RPMI8226 (cell line): ENCODE data around the gene IL34.
"Not testable (repeated sequence)": the region's sequence is repeated elsewhere in the genome, so short reads cannot be mapped to it uniquely, and the experiment has no call there.

ENCODE experiments used
- DNase-seq: peaks from one replicate; pipeline ENCODE4 v3.0.0-alpha.2; 2015

The IL34 gene

GRCh38 chr16:70632273-70632672 is 14.1 kb upstream of the IL34 start:
- DNase-seq, result no peak

DNA sequence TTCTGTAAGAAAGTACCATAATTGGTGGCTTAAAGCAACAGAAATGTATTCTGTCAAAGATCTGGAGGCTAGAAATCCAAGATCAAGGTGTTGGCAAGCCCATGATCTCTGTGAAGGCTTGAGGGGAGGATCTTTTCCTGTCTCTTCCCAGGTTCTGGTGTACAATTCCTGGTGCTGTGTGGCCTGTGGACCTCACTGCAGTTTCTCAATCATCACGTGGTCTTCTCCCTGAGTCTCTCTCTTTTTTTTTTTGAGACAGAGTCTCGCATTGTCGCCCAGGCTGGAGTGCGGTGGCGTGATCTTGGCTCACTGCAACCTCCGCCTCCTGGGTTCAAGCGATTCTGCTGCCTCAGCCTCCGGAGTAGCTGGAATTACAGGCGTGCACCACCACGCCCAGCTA is 12.7 kb upstream of the IL34 start:
- not testable (repeated sequence) for DNase-seq

DNA sequence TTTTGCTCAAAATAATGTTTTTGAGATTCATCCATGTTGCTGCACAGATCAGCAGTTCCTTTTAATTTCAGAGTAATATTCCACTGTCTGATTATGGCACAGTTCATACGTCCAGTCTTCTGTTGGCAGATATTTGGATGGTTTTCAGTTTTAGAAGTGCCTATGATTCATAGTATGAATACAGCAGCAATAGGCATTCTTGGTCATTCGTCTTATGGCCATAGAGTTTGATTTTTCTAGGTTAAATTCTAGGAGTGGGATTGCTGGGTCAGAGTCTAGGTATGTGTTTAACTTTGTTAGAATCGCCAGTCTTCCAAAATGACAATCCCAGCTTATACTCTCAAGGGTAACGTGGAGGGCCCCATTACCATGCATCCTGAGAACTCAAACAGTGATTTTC is 11.5 kb upstream of the IL34 start:
- peak; percentile 1 for DNase-seq

GRCh38 chr16:70635336-70636016 is 10.9 kb upstream of the IL34 start:
- no peak for DNase-seq

DNA sequence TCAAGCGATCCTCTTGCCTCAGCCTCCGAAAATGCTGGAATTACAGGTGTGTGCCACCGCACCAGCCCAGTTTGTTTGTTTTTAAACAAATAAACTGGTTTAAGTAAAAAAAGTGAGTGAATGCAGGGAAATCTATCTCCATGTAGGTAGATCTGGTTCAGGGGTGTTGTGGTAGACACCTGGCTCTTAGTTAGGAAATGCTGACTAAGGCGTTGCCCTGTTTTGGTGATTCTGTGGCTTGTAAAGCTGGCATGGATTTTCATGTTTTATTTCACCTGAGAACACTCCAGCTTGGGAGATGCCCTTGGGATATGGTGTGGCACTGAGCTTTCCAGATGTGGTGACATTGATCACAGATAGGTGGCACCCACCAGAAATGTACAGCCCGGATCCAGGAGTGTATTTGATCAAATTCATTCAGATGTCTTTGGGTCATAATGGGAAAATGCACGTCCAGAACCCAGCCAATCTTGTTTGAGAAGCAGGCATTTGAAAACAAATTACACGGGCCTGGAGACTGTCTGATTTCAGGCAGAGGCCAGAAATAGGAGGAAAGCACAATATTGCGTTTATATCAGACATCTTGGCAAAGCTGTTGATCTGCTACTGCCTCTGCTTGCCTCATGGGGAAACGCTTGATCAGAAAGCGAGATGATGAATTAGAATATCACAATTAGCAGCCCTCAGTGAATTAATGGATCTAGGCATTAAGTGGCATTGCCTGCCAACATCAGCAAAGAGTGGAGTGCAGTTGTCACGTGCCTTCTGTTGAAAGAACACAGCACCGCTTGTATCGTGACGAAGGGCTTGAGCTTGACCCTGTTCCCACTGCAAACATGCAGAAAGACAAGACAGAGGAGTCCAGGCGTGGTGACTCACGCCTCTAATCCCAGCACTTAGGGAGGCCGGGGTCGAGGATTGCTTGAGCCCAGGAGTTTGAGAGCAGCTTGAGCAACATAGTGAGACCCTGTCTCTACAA is 7.3 kb upstream of the IL34 start:
- DNase-seq, result peak; percentile 31

DNA sequence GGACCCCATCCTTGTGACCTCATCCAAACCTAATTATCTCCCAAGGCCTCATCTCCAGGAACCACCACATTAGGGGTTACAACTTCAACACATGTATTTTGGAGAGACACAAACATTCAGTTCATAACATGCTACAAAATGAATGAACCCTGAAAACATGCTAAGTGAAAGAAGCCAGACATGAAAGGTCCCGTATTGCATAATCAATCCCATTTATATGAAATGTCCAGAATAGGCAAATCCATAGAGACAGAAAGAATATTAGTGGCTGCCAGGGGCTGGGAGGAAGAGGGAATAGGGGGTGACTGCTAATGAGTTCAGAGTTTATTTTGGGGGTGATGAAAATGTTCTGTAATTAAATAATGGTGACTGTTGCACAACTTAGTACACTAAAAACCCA is 3.7 kb upstream of the IL34 start:
- peak; percentile 0 for DNase-seq

DNA sequence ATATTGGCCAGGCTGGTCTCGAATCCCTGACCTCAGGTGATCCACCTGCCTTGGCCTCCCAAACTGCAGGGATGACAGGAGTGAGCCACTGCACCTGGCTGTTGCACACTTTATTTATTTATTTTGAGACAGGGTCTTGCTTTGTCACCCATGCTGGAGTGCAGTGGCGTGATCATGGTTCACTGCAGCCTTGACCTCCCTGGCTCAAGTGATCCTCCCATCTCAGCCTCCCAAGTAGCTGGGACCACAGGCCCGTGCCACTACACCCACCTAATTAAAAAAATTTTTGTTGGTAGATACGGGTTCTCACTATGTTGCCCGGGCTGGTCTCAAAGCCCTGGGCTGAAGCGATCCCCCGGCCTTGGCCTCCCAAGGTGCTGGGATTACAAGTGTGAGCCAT is 3.1 kb upstream of the IL34 start:
- not testable (repeated sequence) for DNase-seq

DNA sequence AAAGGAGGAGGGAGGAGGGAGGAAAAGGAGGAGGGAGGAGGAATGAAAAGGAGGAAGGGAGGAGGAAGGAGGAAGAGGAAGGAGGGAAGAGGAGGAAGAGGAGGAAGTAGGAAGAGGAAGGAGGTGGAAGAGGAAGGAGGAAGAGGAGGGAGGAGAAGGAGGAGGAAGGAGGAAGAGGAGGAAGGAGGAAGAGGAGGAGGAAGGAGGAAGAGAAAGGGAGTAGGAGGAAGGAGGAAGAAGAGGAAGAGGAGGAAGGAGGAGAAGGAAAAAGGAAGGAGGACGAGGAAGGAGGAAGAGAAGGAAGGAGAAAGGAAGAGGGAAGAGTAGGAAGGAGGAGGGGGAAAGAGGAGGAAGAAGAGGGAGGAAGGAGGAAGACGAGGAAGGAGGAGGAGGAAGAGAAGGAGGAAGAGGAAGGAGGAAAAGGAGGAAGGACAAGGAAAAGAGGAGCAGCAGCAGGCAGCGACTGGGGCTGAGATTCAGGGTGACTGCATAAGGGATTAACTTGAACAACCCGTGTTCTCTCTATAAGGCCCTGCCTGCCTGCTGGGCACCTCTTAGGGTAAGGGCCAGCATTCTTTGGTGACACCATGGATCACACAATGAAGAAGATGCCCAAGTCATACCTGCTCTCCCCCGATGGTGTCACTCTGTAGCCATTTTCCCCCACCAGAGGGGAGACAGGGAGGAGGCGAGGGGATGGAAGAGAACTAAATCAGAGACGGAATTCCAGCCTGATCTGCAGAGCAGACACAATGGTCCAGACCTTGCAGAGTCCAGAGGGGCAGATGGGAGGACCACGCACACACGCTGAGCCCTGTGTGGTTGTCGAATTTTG is 1.4 kb upstream of the IL34 start:
- DNase-seq, result peak; percentile 33

DNA sequence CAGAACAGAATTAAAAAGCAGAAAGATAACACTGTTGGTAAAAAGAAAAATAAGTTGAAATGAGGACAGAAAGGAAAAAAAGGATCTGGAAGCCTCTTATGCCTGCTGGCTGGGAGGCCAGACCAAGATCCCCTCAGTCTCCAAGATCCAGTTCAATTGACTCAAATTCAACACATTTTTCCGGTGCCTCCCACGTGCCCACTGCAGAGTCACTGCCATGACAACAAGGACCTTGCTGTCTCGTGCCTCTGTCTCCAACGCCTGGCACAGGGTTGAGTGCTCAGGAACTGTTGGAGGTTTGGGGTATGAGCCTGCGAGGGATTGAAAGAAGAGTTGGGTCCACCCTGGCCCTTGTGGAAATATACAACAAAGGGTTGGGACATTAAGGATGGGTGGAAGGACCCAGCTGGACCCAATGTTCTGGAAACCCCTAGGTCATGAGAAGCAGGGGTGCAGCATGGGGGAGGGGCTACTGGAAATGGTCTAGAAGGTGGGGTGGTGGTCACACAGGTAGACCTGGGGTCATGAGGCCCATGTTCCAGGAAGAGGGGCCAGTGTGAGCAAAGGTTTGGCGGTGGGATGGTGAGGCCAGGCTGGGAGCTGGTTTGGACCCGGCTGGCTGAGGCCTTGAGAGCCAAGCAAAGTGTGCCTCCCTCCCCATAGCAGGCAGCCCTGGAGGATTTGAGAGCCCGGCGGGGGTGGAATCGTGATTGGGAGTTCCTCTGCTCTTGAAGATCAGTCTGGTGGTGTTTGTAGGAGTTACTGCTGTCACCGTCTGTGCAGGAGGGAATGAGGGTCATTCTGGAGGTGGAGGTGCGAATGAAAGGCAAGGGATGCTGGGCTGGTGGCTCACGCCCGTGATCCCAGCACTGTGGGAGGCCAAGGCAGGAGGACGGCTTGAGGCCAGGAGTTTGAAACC is 1.3 kb downstream of the IL34 start:
- peak; percentile 3 for DNase-seq

DNA sequence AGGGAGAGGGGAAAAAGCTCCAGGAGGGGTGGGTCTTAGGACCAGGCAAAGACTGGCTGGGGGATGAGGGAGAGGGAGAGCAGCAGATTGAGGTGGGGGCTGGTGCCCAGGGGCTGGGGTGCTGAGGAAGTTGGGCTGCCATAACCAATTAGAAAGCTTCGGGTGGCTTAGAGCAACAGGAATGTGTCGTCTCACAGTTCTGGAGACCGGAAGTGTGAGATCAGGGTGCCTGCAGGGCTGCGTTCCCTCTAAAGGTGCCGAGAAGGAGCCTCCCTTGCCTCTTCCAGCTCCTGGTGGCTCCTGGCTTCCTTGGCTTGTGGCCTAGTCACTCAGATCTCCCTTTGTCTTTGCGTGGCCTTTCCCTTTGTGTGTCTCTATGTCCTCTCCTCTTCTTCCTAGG is 2.2 kb downstream of the IL34 start:
- DNase-seq, result peak; percentile 2

DNA sequence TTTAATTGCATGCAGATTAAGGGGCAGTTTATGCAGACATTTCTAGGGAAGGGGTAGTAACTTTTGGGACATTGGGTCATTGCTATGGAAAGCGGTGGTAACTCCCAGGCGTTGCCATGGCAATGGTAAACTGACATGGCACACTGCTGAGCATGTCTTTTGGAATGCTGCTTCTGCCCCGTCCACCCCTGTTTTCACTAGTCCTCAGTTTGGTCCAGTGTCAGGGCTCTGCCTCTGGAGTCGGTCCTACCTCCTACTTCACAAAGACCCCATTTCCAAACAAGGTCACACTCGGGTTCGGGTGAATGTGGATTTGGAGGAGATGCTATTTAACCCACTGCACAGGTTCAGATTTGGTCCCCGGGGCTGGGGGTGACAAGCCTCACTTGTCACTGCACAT is 2.9 kb downstream of the IL34 start:
- DNase-seq, result peak; percentile 1

GRCh38 chr16:70650216-70650615 is 3.9 kb downstream of the IL34 start:
- peak; percentile 7 for DNase-seq

GRCh38 chr16:70651524-70651923 is 5.2 kb downstream of the IL34 start:
- no peak for DNase-seq

DNA sequence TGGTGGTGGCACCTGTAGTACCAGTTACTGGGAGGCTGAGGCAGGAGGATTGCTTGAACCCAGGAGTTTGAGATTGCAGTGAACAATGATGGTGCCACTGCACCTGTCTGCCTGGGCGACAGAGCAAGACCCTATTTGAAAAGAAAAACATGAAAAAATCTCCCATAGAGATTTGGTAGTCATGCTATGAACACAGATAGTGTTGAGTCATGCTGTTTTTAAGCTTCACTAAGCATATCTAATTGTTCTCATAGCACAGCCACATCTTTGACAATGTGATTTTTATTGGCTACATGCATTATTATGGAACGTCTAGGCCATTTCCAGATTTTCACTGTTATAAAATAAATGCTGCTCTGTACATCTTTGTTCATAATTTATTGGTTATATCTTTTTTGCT is 6.0 kb downstream of the IL34 start:
- no peak for DNase-seq

DNA sequence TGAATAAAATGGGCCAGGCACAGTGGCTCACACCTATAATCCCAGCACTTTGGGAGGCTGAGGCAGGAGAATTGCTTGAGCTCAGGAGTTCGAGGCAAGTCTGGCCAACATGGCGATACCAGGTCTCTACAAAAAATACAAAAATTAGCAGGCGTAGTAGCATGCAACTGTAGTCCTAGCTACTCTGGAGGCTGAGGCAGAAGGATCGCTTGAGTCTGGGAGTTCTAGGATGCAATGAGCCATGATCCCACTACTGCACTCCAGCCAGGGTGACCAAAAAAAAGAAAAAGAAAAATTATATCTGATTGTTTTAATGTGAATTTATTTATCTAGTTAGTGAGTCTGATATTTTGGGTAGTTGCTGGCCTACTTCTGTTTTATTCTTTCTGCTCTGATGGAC is 7.0 kb downstream of the IL34 start:
- no peak for DNase-seq

GRCh38 chr16:70653809-70654771 is 7.7 kb downstream of the IL34 start:
- peak; percentile 81 for DNase-seq

DNA sequence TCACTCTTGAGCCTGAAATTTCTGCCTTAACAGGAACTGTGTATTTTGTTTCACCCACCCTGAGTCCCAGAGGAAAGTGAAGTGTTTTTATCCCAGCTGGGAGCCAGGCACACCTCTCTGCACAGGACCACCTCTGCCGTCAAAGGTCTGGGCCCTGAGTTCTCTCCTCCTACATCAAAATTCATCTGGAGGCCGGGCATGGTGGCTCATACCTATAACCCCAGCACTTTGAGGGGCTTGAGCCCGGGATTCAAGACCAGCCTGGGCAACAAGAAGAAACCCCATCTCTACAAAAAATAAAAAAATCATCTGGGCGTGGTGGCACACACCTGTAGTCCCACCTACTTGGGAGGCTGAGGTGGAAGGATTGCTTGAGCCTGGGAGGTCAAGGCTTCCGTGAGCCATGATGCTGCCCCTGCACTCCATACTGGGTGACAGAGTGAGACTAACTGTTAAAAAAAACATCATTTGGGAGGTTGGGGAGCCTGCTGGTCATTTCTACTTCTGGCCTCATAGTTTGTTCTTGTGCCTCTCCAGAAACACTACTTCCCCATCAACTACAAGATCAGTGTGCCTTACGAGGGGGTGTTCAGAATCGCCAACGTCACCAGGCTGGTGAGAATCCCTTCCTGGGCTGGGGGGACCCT is 9.8 kb downstream of the IL34 start:
- no peak for DNase-seq

DNA sequence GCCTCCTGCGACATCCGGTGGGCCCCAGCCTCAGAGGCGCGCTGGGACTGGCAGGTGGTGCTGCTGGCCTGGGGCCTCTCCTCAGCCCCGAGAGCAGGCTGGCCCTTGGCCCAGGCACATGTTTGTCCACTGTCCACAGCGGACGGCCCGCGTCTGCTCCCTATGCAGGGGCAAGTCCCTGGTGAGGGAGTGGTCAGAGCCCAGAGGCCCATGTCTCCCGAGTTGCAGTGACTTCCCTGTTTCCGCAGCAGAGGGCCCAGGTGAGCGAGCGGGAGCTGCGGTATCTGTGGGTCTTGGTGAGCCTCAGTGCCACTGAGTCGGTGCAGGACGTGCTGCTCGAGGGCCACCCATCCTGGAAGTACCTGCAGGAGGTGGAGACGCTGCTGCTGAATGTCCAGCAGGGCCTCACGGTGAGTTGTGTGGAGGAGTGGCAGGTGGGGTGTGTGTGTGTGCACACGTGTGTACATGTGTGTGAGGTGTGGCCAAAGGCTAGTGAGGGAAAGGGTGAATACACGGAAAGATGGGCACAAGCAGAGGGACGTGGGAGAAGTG is 10.4 kb downstream of the IL34 start:
- DNase-seq, result no peak

- no peak for DNase-seq
These were observed 11.6 kb downstream of the IL34 start for GRCh38 chr16:70657956-70658355.

DNA sequence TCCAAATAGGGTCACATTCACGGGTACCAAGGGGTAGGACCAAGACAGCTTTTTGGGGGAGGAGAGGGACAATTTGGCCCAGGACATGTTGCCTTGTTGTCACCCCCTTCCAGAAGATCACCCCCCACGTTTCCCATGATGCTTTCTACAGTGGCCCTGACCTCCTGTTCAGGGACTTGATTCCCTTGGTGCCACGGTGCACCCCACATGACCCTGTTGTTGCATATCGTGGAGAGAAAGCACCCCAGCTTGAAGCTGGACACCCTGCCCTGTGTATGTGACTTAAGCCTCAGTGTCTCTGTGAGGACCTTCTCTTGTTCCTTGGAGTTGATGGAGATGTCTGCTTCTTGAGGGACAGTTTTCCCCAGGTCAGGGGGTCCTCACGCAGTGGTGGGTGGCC is 12.6 kb downstream of the IL34 start:
- no peak for DNase-seq
